Calu3 (cell line): ENCODE data around the gene KIF16B. TPM values are rescaled to one million over a fixed set of nuclear protein-coding genes. Genes with fewer than 3 reads are reported as not detected.

Experiments
- BruUV-seq: library from RNA; stranded (reverse); fragments of 400-500 nt; replicated peaks from 2 replicates; lab custom pipeline; 2021; lab: Mats Ljungman, UMichigan
- CTCF ChIA-PET: fragments of 300-600 bp; sonication (Branson Sonifier 250); formaldehyde crosslinking; loops from one replicate; lab custom pipeline; 2022; ENCODE audit warnings: antibody characterized with exemption; lab: Charles Lee
- DNase-seq: peaks from one replicate; pipeline ENCODE4 v3.0.0; 2022
- H3K27ac Mint-ChIP-seq: one replicate; pipeline ENCODE4 v1.8.0; 2022; ENCODE audit warnings: mixed read lengths; ENCODE audit not compliant: unreplicated experiment
- H3K27me3 Mint-ChIP-seq: one replicate; pipeline ENCODE4 v1.8.0; 2022; ENCODE audit warnings: mixed read lengths; ENCODE audit not compliant: unreplicated experiment
- H3K36me3 Mint-ChIP-seq: one replicate; pipeline ENCODE4 v1.8.0; 2022; ENCODE audit warnings: mild to moderate bottlenecking, moderate library complexity, mixed read lengths; ENCODE audit not compliant: insufficient read depth, unreplicated experiment
- H3K4me1 Mint-ChIP-seq: one replicate; pipeline ENCODE4 v1.8.0; 2022; ENCODE audit warnings: mild to moderate bottlenecking, low read depth, mixed read lengths; ENCODE audit not compliant: unreplicated experiment
- H3K4me3 Mint-ChIP-seq: one replicate; pipeline ENCODE4 v1.8.0; 2022; ENCODE audit warnings: mild to moderate bottlenecking, low read depth, moderate library complexity, mixed read lengths; ENCODE audit not compliant: unreplicated experiment
- H3K9me3 Mint-ChIP-seq: one replicate; pipeline ENCODE4 v1.8.0; 2022; ENCODE audit warnings: low read depth, mixed read lengths; ENCODE audit not compliant: unreplicated experiment
- CTCF ChIP-seq: fragments of 200-600 bp; IDR thresholded peaks from one replicate; pipeline ENCODE4 v1.8.0; 2022; ENCODE audit warnings: antibody characterized with exemption; ENCODE audit not compliant: unreplicated experiment
- intact Hi-C: fragments of 100-400 bp; cut with micrococcal nuclease; formaldehyde crosslinking; loops from one replicate; pipeline ENCODE4 v1.10.0; 2022; ENCODE audit not compliant: unreplicated experiment
- total RNA-seq: library from RNA; stranded (reverse); gene quantifications from 2 replicates; pipeline ENCODE4 v1.2.3, GENCODE V29; 2022

The KIF16B gene
- total RNA-seq, 1 experiment from 2014 or later, result 4.3 TPM

GRCh38 chr20:16607364-16608276 is 34.4 kb upstream of the KIF16B start:
- H3K4me3 Mint-ChIP-seq, result no peak overlapping the region
- CTCF ChIA-PET, result no interaction called here
- intact Hi-C loops, result no loop called here
- no peaks in the 10 kb centered on the region for H3K4me1 Mint-ChIP-seq
- TF ChIP-seq CTCF, result no peak
- no peaks in the 10 kb centered on the region for H3K36me3 Mint-ChIP-seq
- no peak for DNase-seq
- H3K27me3 Mint-ChIP-seq, result peaks cover 15% of the 10 kb centered on the region
- no peaks in the 10 kb centered on the region for H3K9me3 Mint-ChIP-seq
- H3K27ac Mint-ChIP-seq, result no peak overlapping the region
- no TSS peak for BruUV-seq

GRCh38 chr20:16606468-16607070 is 33.3 kb upstream of the KIF16B start:
- no peaks in the 10 kb centered on the region for H3K9me3 Mint-ChIP-seq
- no peak for DNase-seq
- BruUV-seq, result no TSS peak
- intact Hi-C loops, result no loop called here
- no peak for TF ChIP-seq CTCF
- H3K4me1 Mint-ChIP-seq, result no peaks in the 10 kb centered on the region
- no peak overlapping the region for H3K4me3 Mint-ChIP-seq
- no peaks in the 10 kb centered on the region for H3K36me3 Mint-ChIP-seq
- H3K27ac Mint-ChIP-seq, result no peak overlapping the region
- peaks cover 20% of the 10 kb centered on the region for H3K27me3 Mint-ChIP-seq
- CTCF ChIA-PET, result no interaction called here

- Mint-ChIP-seq H3K4me3 (no peak overlapping the region), H3K27ac (no peak overlapping the region), H3K27me3 (peaks cover 12% of the 10 kb centered on the region), H3K4me1 (no peaks in the 10 kb centered on the region), H3K36me3 (no peaks in the 10 kb centered on the region), H3K9me3 (no peaks in the 10 kb centered on the region)
- intact Hi-C loops, result no loop called here
- no peak for DNase-seq
- TF ChIP-seq CTCF, result no peak
- no TSS peak for BruUV-seq
- CTCF ChIA-PET, result no interaction called here
These were observed 27.8 kb upstream of the KIF16B start for GRCh38 chr20:16601047-16601446.

GRCh38 chr20:16599257-16599656 is 26.0 kb upstream of the KIF16B start:
- no peak for DNase-seq
- Mint-ChIP-seq H3K27me3 (peaks cover 12% of the 10 kb centered on the region), H3K4me3 (no peak overlapping the region), H3K36me3 (no peaks in the 10 kb centered on the region), H3K9me3 (no peaks in the 10 kb centered on the region), H3K4me1 (no peaks in the 10 kb centered on the region), H3K27ac (no peak overlapping the region)
- BruUV-seq, result no TSS peak
- CTCF ChIA-PET, result no interaction called here
- intact Hi-C loops, result no loop called here
- TF ChIP-seq CTCF, result no peak
